SK-N-SH (cell line): ENCODE measurements around the gene PLEK2. TPM values are rescaled to one million over a fixed set of nuclear protein-coding genes. Genes with fewer than 3 reads are reported as not detected.

ENCODE experiments used
- CTCF ChIA-PET: fragments of 300-600, 350-600 bp; formaldehyde crosslinking; extraction: SDS; loops from one replicate; lab custom pipeline; 2021; lab: Yijun Ruan, JAX
- POLR2A ChIA-PET: fragments of 350-600 bp; sonication (Branson Sonifier 250); formaldehyde crosslinking; extraction: SDS; loops from one replicate; lab custom pipeline; 2020; ENCODE audit warnings: antibody characterized with exemption, inconsistent platforms; lab: Yijun Ruan, JAX
- DNase-seq: peaks from one replicate; pipeline ENCODE4 v3.0.0; 2012
- H2AFZ ChIP-seq: fragments of 200-600 bp; sonication (generic); 2 replicates; pipeline ENCODE4 v1.8.1; 2016; ENCODE audit warnings: antibody characterized with exemption, mild to moderate bottlenecking, low read depth
- H3F3A ChIP-seq: fragments of 200-600 bp; sonication (generic); replicated peaks from 2 replicates; pipeline ENCODE3; 2016; ENCODE audit warnings: antibody characterized with exemption, mild to moderate bottlenecking; ENCODE audit not compliant: insufficient read depth
- H3K27ac ChIP-seq, 2 experiments: fragments of 200-500 bp in 1 of 2; fragments of 200-600 bp in 1 of 2; sonication (Bioruptor generic) in 1 of 2; sonication (generic), shearing (Covaris generic) in 1 of 2; 2 replicates each; pipeline versions ENCODE4 v1.5.1 to v1.6.1; 2014 to 2016; ENCODE audit warnings: low read depth in 2 of 2, inconsistent platforms in 1 of 2, low read length in 1 of 2, mild to moderate bottlenecking in 1 of 2, mixed read lengths in 1 of 2
- H3K27me3 ChIP-seq: fragments of 200-600 bp; sonication (generic), shearing (Covaris generic); 2 replicates; pipeline ENCODE4 v1.6.1; 2016; ENCODE audit warnings: mixed run types; ENCODE audit not compliant: insufficient read depth
- H3K36me3 ChIP-seq, 2 experiments: fragments of 200-500 bp in 1 of 2; fragments of 200-600 bp in 1 of 2; sonication (Bioruptor generic) in 1 of 2; sonication (generic) in 1 of 2; replicated peaks in 1 of 2; 2 replicates each; pipeline versions ENCODE3 to v1.5.1; 2014 to 2016; ENCODE audit warnings: low read length in 1 of 2, mild to moderate bottlenecking in 1 of 2; ENCODE audit not compliant: insufficient read depth in 2 of 2, control insufficient read depth in 1 of 2
- H3K4me1 ChIP-seq, 2 experiments: fragments of 200-500 bp in 1 of 2; fragments of 200-600 bp in 1 of 2; sonication (Bioruptor generic) in 1 of 2; sonication (generic), shearing (Covaris generic) in 1 of 2; 2 replicates each; pipeline versions ENCODE4 v1.5.1 to v1.6.1; 2014 to 2016; ENCODE audit warnings: low read depth in 1 of 2, low read length in 1 of 2, mixed run types in 1 of 2; ENCODE audit not compliant: insufficient read depth in 2 of 2, control insufficient read depth in 1 of 2
- H3K4me2 ChIP-seq: fragments of 200-600 bp; sonication (generic), shearing (Covaris generic); 2 replicates; pipeline ENCODE4 v1.6.1; 2017; ENCODE audit warnings: mixed run types
- H3K4me3 ChIP-seq, 2 experiments: fragments of 200-500 bp in 1 of 2; fragments of 200-600 bp in 1 of 2; sonication (Bioruptor generic) in 1 of 2; sonication (generic), shearing (Covaris generic) in 1 of 2; 2 replicates each; pipeline versions ENCODE4 v1.5.1 to v1.8.1; 2014 to 2016; ENCODE audit warnings: low read depth in 2 of 2, inconsistent platforms in 1 of 2, low read length in 1 of 2, mild to moderate bottlenecking in 1 of 2, mixed read lengths in 1 of 2, moderate library complexity in 1 of 2
- H3K79me2 ChIP-seq: fragments of 200-600 bp; sonication (generic); 2 replicates; pipeline ENCODE4 v1.8.1; 2017; ENCODE audit warnings: mild to moderate bottlenecking; ENCODE audit not compliant: insufficient read depth
- H3K9ac ChIP-seq: fragments of 200-600 bp; sonication (generic); 2 replicates; pipeline ENCODE4 v1.6.1; 2017; ENCODE audit warnings: mixed run types
- H3K9me2 ChIP-seq: fragments of 200-600 bp; sonication (generic); 2 replicates; pipeline ENCODE4 v1.6.1; 2017; ENCODE audit warnings: mixed run types
- H3K9me3 ChIP-seq: fragments of 200-600 bp; sonication (generic); 2 replicates; pipeline ENCODE4 v1.6.1; 2017; ENCODE audit warnings: mixed run types, mild to moderate bottlenecking, moderate library complexity
- H4K20me1 ChIP-seq: fragments of 200-600 bp; sonication (generic); 2 replicates; pipeline ENCODE4 v1.6.1; 2017; ENCODE audit warnings: mild to moderate bottlenecking, mixed run types; ENCODE audit not compliant: insufficient read depth
- CHD2 ChIP-seq: fragments of 150-350 bp; IDR thresholded peaks from 2 replicates; pipeline ENCODE4 v1.6.1; 2018; ENCODE audit warnings: low read length; ENCODE audit not compliant: partially characterized antibody
- ELF1 ChIP-seq: IDR thresholded peaks from 2 replicates; pipeline ENCODE4 v1.4.0; 2012
- EP300 ChIP-seq, 2 experiments: IDR thresholded peaks; 2 replicates each; pipeline versions ENCODE4 v1.4.0 to v1.6.1; 2012; ENCODE audit warnings: borderline replicate concordance in 1 of 2, low read depth in 1 of 2, low read length in 1 of 2
- EZH2phosphoT487 ChIP-seq: fragments of 200-600 bp; sonication (generic); IDR thresholded peaks from 2 replicates; pipeline ENCODE4 v1.6.1; 2017; ENCODE audit warnings: low read depth, mixed run types, mild to moderate bottlenecking, antibody characterized with exemption, moderate library complexity, borderline replicate concordance
- GABPA ChIP-seq: IDR thresholded peaks from 2 replicates; pipeline ENCODE4 v1.4.0; 2012; ENCODE audit warnings: low read depth, mild to moderate bottlenecking
- GATA2 ChIP-seq: sonication (generic); formaldehyde crosslinking; IDR thresholded peaks from 2 replicates; pipeline ENCODE4 v1.5.0; 2020; ENCODE audit warnings: mild to moderate bottlenecking, missing genetic modification reagents
- IRF3 ChIP-seq: fragments of 150-350 bp; IDR thresholded peaks from 2 replicates; pipeline ENCODE4 v1.6.1; 2016; ENCODE audit warnings: mild to moderate bottlenecking, low read depth, low read length
- NRF1 ChIP-seq: IDR thresholded peaks from 2 replicates; pipeline ENCODE4 v1.6.1; 2012; ENCODE audit warnings: low read depth, mild to moderate bottlenecking, low read length
- RAD21 ChIP-seq: IDR thresholded peaks from 2 replicates; pipeline ENCODE4 v1.6.1; 2012; ENCODE audit warnings: mild to moderate bottlenecking, low read length
- RCOR1 ChIP-seq: fragments of 150-350 bp; IDR thresholded peaks from 2 replicates; pipeline ENCODE4 v1.6.1; 2017; ENCODE audit warnings: antibody characterized with exemption, low read length
- RFX5 ChIP-seq: IDR thresholded peaks from 2 replicates; pipeline ENCODE4 v1.6.1; 2012; ENCODE audit warnings: mild to moderate bottlenecking, improper control_type of control experiment, low read length
- RXRA ChIP-seq: IDR thresholded peaks from 2 replicates; pipeline ENCODE4 v1.4.0; 2012; ENCODE audit warnings: low read depth, mild to moderate bottlenecking, borderline replicate concordance
- SMC3 ChIP-seq: IDR thresholded peaks from 2 replicates; pipeline ENCODE4 v1.6.1; 2012; ENCODE audit warnings: low read depth, low read length, improper control_type of control experiment
- TAF1 ChIP-seq: IDR thresholded peaks from 2 replicates; pipeline ENCODE4 v1.6.1; 2012; ENCODE audit warnings: low read depth, mild to moderate bottlenecking, low read length, moderate library complexity, borderline replicate concordance
- TEAD4 ChIP-seq: IDR thresholded peaks from 2 replicates; pipeline ENCODE4 v1.4.0; 2012; ENCODE audit warnings: mild to moderate bottlenecking, borderline replicate concordance; ENCODE audit not compliant: insufficient read depth
- WGBS: methylation state at CpG from one replicate; pipeline ENCODE4 v1.1.6; 2017; ENCODE audit warnings: low lambda C conversion rate; 5-methylcytosine and 5-hydroxymethylcytosine counted together
- polyA plus RNA-seq, 3 experiments: library from polyadenylated mRNA; depleted of rRNA; stranded (reverse); fragments of >200 nt; gene quantifications; 2 replicates each; pipeline ENCODE4 v1.2.3, GENCODE V29; 2012
- TF ChIP-seq, protein P1 (sequence below): IDR thresholded peaks from 2 replicates; pipeline ENCODE4; 2012
- TF ChIP-seq, protein P2 (sequence below): fragments of 150-350 bp; IDR thresholded peaks from 2 replicates; pipeline ENCODE4 v1.6.1; 2017; ENCODE audit warnings: antibody characterized with exemption, low read length, low read depth, borderline replicate concordance
- TF ChIP-seq, protein P3 (sequence below): IDR thresholded peaks from 2 replicates; pipeline ENCODE4 v1.4.0; 2012; ENCODE audit warnings: low read depth, borderline replicate concordance

The PLEK2 gene
- polyA plus RNA-seq, 1 of the 3 experiments (the other 2 are of a cell fraction), result 0.56 TPM

- TF ChIP-seq GATA2 (CRISPR knock-in tag), result no peak
- no peak for TF ChIP-seq TAF1
- no peak for TF ChIP-seq RAD21
- no peak for TF ChIP-seq EP300 (IDR thresholded peaks at IDR 0.05; ENCODE audit: borderline replicate concordance in 1 of 2, low read depth in 1 of 2, low read length in 1 of 2)
- TF ChIP-seq, protein P1, sequence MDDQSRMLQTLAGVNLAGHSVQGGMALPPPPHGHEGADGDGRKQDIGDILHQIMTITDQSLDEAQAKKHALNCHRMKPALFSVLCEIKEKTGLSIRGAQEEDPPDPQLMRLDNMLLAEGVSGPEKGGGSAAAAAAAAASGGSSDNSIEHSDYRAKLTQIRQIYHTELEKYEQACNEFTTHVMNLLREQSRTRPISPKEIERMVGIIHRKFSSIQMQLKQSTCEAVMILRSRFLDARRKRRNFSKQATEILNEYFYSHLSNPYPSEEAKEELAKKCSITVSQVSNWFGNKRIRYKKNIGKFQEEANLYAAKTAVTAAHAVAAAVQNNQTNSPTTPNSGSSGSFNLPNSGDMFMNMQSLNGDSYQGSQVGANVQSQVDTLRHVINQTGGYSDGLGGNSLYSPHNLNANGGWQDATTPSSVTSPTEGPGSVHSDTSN, result no peak
- TF ChIP-seq GABPA, result no peak
- TF ChIP-seq RCOR1, result no peak
- no peak for TF ChIP-seq CHD2
- TF ChIP-seq, protein P2, sequence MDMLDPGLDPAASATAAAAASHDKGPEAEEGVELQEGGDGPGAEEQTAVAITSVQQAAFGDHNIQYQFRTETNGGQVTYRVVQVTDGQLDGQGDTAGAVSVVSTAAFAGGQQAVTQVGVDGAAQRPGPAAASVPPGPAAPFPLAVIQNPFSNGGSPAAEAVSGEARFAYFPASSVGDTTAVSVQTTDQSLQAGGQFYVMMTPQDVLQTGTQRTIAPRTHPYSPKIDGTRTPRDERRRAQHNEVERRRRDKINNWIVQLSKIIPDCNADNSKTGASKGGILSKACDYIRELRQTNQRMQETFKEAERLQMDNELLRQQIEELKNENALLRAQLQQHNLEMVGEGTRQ, result no peak
- no peak for TF ChIP-seq TEAD4
- TF ChIP-seq EZH2phosphoT487, result no peak
- TF ChIP-seq IRF3, result no peak
- no peak for TF ChIP-seq RFX5
- no peak for TF ChIP-seq NRF1
- TF ChIP-seq SMC3, result no peak
- TF ChIP-seq, protein P3, sequence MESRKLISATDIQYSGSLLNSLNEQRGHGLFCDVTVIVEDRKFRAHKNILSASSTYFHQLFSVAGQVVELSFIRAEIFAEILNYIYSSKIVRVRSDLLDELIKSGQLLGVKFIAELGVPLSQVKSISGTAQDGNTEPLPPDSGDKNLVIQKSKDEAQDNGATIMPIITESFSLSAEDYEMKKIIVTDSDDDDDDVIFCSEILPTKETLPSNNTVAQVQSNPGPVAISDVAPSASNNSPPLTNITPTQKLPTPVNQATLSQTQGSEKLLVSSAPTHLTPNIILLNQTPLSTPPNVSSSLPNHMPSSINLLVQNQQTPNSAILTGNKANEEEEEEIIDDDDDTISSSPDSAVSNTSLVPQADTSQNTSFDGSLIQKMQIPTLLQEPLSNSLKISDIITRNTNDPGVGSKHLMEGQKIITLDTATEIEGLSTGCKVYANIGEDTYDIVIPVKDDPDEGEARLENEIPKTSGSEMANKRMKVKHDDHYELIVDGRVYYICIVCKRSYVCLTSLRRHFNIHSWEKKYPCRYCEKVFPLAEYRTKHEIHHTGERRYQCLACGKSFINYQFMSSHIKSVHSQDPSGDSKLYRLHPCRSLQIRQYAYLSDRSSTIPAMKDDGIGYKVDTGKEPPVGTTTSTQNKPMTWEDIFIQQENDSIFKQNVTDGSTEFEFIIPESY, result no peak
- TF ChIP-seq ELF1, result no peak
- TF ChIP-seq RXRA, result no peak
- ChIA-PET POLR2A (no interaction called here), CTCF (interaction anchor here (2.9 to 6.7 kb wide), 2 partner anchors 22 to 122 kb away, joined by 14 to 37 read pairs; no protein-coding TSS in a partner anchor)
- Histone ChIP-seq H3F3A (no peaks in the 10 kb centered on the region), H3K9me2 (no peaks in the 10 kb centered on the region), H3K79me2 (no peaks in the 10 kb centered on the region), H4K20me1 (no peaks in the 10 kb centered on the region), H3K36me3 (no peaks in the 10 kb centered on the region), H3K4me2 (no peak overlapping the region), H3K4me1 (peaks cover 3 to 6% of the 10 kb centered on the region in 2 experiments; a peak in 2 of 4 replicates), H3K27me3 (no peaks in the 10 kb centered on the region), H2AFZ (no peak overlapping the region), H3K4me3 (no peak overlapping the region), H3K9me3 (no peaks in the 10 kb centered on the region), H3K27ac (no peak overlapping the region), H3K9ac (no peak overlapping the region)
- DNase-seq, result no peak
- WGBS, result 44% methylated on average over 2 of the region's 2 CpGs
Measured at GRCh38 chr14:67449096-67449495, 37.1 kb upstream of the PLEK2 start.
